GM23338 (cell line): Measurements from ENCODE around the gene RET. TPM values are rescaled to one million over a fixed set of nuclear protein-coding genes. Genes with fewer than 3 reads are reported as not detected.

Experiments
- ATAC-seq: fragments of 200-7000 bp; cut with Tn5 transposase; 3 replicates; pipeline ENCODE4 v1.9.1; 2020
- DNase-seq: peaks from one replicate; pipeline ENCODE4 v3.0.0-alpha.2; 2015; ENCODE audit warnings: low spot score
- H2AFZ ChIP-seq: fragments of 200-600 bp; sonication (generic); 2 replicates; pipeline ENCODE4 v1.8.0; 2016; ENCODE audit warnings: antibody characterized with exemption, mild to moderate bottlenecking, moderate library complexity
- H3F3A ChIP-seq: fragments of 200-600 bp; sonication (generic); replicated peaks from 2 replicates; pipeline ENCODE4 v1.8.0; 2017; ENCODE audit warnings: antibody characterized with exemption, mixed run types, low read depth
- H3K27ac ChIP-seq: fragments of 200-600 bp; sonication (generic); 2 replicates; pipeline ENCODE4 v1.6.1; 2016; ENCODE audit warnings: low read depth
- H3K27me3 ChIP-seq: fragments of 200-600 bp; sonication (generic); 2 replicates; pipeline ENCODE4 v1.8.0; 2016; ENCODE audit warnings: mild to moderate bottlenecking, mixed run types, moderate library complexity; ENCODE audit not compliant: insufficient read depth
- H3K36me3 ChIP-seq: fragments of 200-600 bp; sonication (generic); 2 replicates; pipeline ENCODE4 v1.8.0; 2016; ENCODE audit warnings: mild to moderate bottlenecking; ENCODE audit not compliant: insufficient read depth
- H3K4me1 ChIP-seq: fragments of 200-600 bp; sonication (generic); 2 replicates; pipeline ENCODE4 v1.8.0; 2016; ENCODE audit warnings: mild to moderate bottlenecking, moderate library complexity; ENCODE audit not compliant: insufficient read depth
- H3K4me2 ChIP-seq: fragments of 200-600 bp; sonication (generic); 2 replicates; pipeline ENCODE4 v1.7.1; 2017; ENCODE audit warnings: mixed run types
- H3K4me3 ChIP-seq: fragments of 200-600 bp; sonication (generic); 2 replicates; pipeline ENCODE4 v1.6.1; 2016; ENCODE audit warnings: mixed run types
- H3K79me2 ChIP-seq: fragments of 200-600 bp; sonication (generic); replicated peaks from 2 replicates; pipeline ENCODE4 v1.8.0; 2017; ENCODE audit warnings: mild to moderate bottlenecking; ENCODE audit not compliant: insufficient read depth
- H3K9me2 ChIP-seq: fragments of 200-600 bp; sonication (generic); 2 replicates; pipeline ENCODE4 v1.8.0; 2017; ENCODE audit not compliant: insufficient read depth
- H4K20me1 ChIP-seq: fragments of 200-600 bp; sonication (generic); replicated peaks from 2 replicates; pipeline ENCODE4 v1.8.0; 2017; ENCODE audit warnings: mild to moderate bottlenecking; ENCODE audit not compliant: insufficient read depth
- H3K27ac Mint-ChIP-seq: 2 replicates; pipeline ENCODE4 v1.8.0; 2020; ENCODE audit warnings: inconsistent platforms, mild to moderate bottlenecking, moderate library complexity, mixed read lengths
- H3K27me3 Mint-ChIP-seq: 3 replicates; pipeline ENCODE4 v1.8.0; 2022; ENCODE audit warnings: low read depth, mild to moderate bottlenecking, moderate library complexity, mixed read lengths, inconsistent platforms; ENCODE audit not compliant: insufficient read depth, poor library complexity
- H3K36me3 Mint-ChIP-seq: 3 replicates; pipeline ENCODE4 v1.8.0; 2021; ENCODE audit warnings: low read depth, mild to moderate bottlenecking, inconsistent platforms, moderate library complexity, mixed read lengths
- H3K4me1 Mint-ChIP-seq: 3 replicates; pipeline ENCODE4 v1.8.0; 2020; ENCODE audit warnings: mild to moderate bottlenecking, inconsistent platforms, mixed read lengths
- H3K4me3 Mint-ChIP-seq: 3 replicates; pipeline ENCODE4 v1.8.0; 2021; ENCODE audit warnings: moderate library complexity, mild to moderate bottlenecking, inconsistent platforms, mixed read lengths
- H3K9me3 Mint-ChIP-seq: 3 replicates; pipeline ENCODE4 v1.8.0; 2020; ENCODE audit warnings: moderate library complexity, mild to moderate bottlenecking, inconsistent platforms, mixed read lengths
- CREB1 ChIP-seq: fragments of 250-450 bp; sonication (Bioruptor Pico); IDR thresholded peaks from 2 replicates; pipeline ENCODE4 v1.5.0; 2020; ENCODE audit warnings: low read depth, mild to moderate bottlenecking, moderate library complexity
- EZH2 ChIP-seq: fragments of 200-600 bp; sonication (generic); IDR thresholded peaks from one replicate; pipeline ENCODE4 v1.8.0; 2017; ENCODE audit warnings: antibody characterized with exemption, mild to moderate bottlenecking, low read depth; ENCODE audit not compliant: unreplicated experiment
- EZH2phosphoT487 ChIP-seq: fragments of 200-600 bp; sonication (generic); IDR thresholded peaks from one replicate; pipeline ENCODE4 v1.8.1; 2018; ENCODE audit warnings: antibody characterized with exemption; ENCODE audit not compliant: unreplicated experiment
- JUNB ChIP-seq: IDR thresholded peaks from one replicate; pipeline ENCODE4 v1.6.1; 2016; ENCODE audit warnings: antibody characterized with exemption; ENCODE audit not compliant: unreplicated experiment
- POLR2AphosphoS5 ChIP-seq: IDR thresholded peaks from 2 replicates; pipeline ENCODE4 v1.6.1; 2016; ENCODE audit warnings: antibody characterized with exemption, low read depth
- STAT1 ChIP-seq: IDR thresholded peaks from one replicate; pipeline ENCODE4 v1.6.1; 2016; ENCODE audit warnings: antibody characterized with exemption; ENCODE audit not compliant: unreplicated experiment
- ZNF114 ChIP-seq: fragments of 250-450 bp; sonication (Bioruptor Pico); IDR thresholded peaks from 2 replicates; pipeline ENCODE4 v1.5.0; 2020; ENCODE audit warnings: mild to moderate bottlenecking, moderate library complexity
- ZNF331 ChIP-seq: fragments of 250-450 bp; sonication (Bioruptor Pico); IDR thresholded peaks from 2 replicates; pipeline ENCODE4 v1.5.0; 2020; ENCODE audit warnings: low read depth, mild to moderate bottlenecking, moderate library complexity
- polyA plus RNA-seq: library from polyadenylated mRNA; unstranded; fragments of >200 nt; fragmentation: Nextera tagmentation; extraction: Ambion mirVana; gene quantifications from 2 replicates; pipeline ENCODE4 v1.2.1, GENCODE V29; 2016
- total RNA-seq: library from RNA; depleted of rRNA; stranded (reverse); fragments of >200 nt; shearing (Covaris generic); gene quantifications from 2 replicates; pipeline ENCODE4 v1.2.3, GENCODE V29; 2014
- TF ChIP-seq, protein P1 (sequence below): IDR thresholded peaks from one replicate; pipeline ENCODE4 v1.6.1; 2018; ENCODE audit warnings: antibody characterized with exemption; ENCODE audit not compliant: unreplicated experiment
- TF ChIP-seq, protein P2 (sequence below), 2 experiments: fragments of 200-600 bp in 1 of 2; sonication (generic) in 1 of 2; conservative IDR thresholded peaks; 2 replicates each; pipeline versions ENCODE4 v1.5.1 to v1.6.1; 2016 to 2017; ENCODE audit warnings: antibody characterized with exemption in 2 of 2, low read depth in 2 of 2, mild to moderate bottlenecking in 2 of 2, moderate library complexity in 1 of 2
- TF ChIP-seq, protein P3 (sequence below): IDR thresholded peaks from 2 replicates; pipeline ENCODE4 v1.6.1; 2016; ENCODE audit warnings: antibody characterized with exemption
- TF ChIP-seq, protein P4 (sequence below): fragments of 250-450 bp; sonication (Bioruptor Pico); IDR thresholded peaks from 2 replicates; pipeline ENCODE4 v1.5.0; 2020; ENCODE audit warnings: mild to moderate bottlenecking, moderate library complexity

Gene RET
- total and polyA plus RNA-seq, 2 experiments from 2014 or later: 5.5 to 9.8 TPM

DNA sequence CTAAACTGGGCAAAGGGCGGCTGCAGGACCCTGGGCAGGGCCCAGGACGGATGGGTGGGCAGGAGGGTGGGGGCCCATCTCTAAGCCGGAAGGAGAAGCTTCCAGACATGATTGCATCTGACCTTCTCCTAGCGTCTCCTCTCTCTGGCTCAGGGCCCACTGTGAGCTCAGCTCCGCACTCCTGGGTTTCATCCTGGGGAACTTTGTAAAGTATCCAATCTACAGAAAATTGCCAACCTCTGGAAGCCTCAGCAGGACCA lies 8.8 kb upstream of the RET start (continued):
- TF ChIP-seq EZH2 (no peak), ZNF114 (CRISPR knock-in tag) (no peak), ZNF331 (no peak), POLR2AphosphoS5 (no peak), JUNB (no peak)
- TF ChIP-seq, protein P1, sequence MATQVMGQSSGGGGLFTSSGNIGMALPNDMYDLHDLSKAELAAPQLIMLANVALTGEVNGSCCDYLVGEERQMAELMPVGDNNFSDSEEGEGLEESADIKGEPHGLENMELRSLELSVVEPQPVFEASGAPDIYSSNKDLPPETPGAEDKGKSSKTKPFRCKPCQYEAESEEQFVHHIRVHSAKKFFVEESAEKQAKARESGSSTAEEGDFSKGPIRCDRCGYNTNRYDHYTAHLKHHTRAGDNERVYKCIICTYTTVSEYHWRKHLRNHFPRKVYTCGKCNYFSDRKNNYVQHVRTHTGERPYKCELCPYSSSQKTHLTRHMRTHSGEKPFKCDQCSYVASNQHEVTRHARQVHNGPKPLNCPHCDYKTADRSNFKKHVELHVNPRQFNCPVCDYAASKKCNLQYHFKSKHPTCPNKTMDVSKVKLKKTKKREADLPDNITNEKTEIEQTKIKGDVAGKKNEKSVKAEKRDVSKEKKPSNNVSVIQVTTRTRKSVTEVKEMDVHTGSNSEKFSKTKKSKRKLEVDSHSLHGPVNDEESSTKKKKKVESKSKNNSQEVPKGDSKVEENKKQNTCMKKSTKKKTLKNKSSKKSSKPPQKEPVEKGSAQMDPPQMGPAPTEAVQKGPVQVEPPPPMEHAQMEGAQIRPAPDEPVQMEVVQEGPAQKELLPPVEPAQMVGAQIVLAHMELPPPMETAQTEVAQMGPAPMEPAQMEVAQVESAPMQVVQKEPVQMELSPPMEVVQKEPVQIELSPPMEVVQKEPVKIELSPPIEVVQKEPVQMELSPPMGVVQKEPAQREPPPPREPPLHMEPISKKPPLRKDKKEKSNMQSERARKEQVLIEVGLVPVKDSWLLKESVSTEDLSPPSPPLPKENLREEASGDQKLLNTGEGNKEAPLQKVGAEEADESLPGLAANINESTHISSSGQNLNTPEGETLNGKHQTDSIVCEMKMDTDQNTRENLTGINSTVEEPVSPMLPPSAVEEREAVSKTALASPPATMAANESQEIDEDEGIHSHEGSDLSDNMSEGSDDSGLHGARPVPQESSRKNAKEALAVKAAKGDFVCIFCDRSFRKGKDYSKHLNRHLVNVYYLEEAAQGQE: no peak

DNA sequence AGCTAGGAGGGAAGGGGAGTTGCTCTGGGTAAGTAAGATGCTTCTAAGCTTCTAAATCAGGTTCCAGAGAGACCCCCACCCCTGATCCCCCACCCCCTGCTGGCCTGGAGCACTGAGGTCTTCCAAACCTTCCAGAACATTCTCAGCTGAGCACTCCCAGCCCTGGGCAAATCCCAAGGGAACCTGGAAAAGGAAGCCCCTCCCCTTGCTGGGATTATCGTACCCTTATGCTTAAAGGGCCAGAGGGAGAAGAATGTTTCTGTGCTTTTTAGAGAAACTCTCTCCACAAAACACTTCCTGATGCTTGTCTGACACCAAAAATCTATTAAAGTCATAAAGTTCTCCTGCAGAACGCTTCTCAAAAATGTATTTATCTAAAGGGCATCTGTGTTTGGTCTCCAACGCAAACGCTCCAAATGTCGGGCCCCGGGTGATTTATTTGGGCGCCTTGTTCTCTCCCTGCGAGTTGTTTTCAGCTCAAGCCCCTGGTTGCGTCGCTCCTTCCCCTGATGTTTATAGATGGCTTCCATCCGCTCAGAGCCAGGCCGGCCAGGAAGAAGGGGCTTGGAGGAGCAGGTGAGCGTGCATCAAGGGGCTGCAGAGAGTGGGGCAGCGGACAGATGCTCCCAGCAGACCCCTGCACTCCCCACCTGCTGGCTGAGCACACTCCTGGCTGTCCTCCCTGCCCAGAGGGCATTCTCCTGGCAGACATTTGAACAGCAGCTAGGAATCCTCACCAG lies 8.2 kb upstream of the RET start:
- H3K4me1 ChIP-seq: no peaks in the 10 kb centered on the region
- 0 out of 2 replicates have a peak overlapping the region, but pooled peaks have one; percentile 32 for H2AFZ ChIP-seq
- no peak overlapping the region for H3K27ac Mint-ChIP-seq
- H3K4me2 ChIP-seq: no peak overlapping the region
- DNase-seq (no peak), ATAC-seq (no peak)
- no peaks in the 10 kb centered on the region for H3F3A ChIP-seq
- H3K4me3 Mint-ChIP-seq: no peak overlapping the region
- no peaks in the 10 kb centered on the region; the same call in 2 of the 3 replicates for H3K9me3 Mint-ChIP-seq
- no peaks in the 10 kb centered on the region for H3K36me3 ChIP-seq
- H3K27ac ChIP-seq: no peak overlapping the region
- H3K4me3 ChIP-seq: no peak overlapping the region
- no peaks in the 10 kb centered on the region for H3K9me2 ChIP-seq
- no peaks in the 10 kb centered on the region for H4K20me1 ChIP-seq
- H3K27me3 Mint-ChIP-seq: peaks cover 5% of the 10 kb centered on the region
- H3K27me3 ChIP-seq: no peaks in the 10 kb centered on the region
- no peaks in the 10 kb centered on the region; the same call in 2 of the 3 replicates for H3K36me3 Mint-ChIP-seq
- H3K79me2 ChIP-seq: no peaks in the 10 kb centered on the region
- peaks cover 7% of the 10 kb centered on the region for H3K4me1 Mint-ChIP-seq
- TF ChIP-seq STAT1 (no peak), ZNF114 (CRISPR knock-in tag) (no peak), POLR2AphosphoS5 (no peak), EZH2phosphoT487 (no peak), CREB1 (CRISPR knock-in tag) (no peak)
- TF ChIP-seq, protein P2, sequence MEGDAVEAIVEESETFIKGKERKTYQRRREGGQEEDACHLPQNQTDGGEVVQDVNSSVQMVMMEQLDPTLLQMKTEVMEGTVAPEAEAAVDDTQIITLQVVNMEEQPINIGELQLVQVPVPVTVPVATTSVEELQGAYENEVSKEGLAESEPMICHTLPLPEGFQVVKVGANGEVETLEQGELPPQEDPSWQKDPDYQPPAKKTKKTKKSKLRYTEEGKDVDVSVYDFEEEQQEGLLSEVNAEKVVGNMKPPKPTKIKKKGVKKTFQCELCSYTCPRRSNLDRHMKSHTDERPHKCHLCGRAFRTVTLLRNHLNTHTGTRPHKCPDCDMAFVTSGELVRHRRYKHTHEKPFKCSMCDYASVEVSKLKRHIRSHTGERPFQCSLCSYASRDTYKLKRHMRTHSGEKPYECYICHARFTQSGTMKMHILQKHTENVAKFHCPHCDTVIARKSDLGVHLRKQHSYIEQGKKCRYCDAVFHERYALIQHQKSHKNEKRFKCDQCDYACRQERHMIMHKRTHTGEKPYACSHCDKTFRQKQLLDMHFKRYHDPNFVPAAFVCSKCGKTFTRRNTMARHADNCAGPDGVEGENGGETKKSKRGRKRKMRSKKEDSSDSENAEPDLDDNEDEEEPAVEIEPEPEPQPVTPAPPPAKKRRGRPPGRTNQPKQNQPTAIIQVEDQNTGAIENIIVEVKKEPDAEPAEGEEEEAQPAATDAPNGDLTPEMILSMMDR (conservative IDR thresholded peaks at IDR 0.05; ENCODE audit: low read depth in 2 of 2): no peak
- TF ChIP-seq, protein P3, sequence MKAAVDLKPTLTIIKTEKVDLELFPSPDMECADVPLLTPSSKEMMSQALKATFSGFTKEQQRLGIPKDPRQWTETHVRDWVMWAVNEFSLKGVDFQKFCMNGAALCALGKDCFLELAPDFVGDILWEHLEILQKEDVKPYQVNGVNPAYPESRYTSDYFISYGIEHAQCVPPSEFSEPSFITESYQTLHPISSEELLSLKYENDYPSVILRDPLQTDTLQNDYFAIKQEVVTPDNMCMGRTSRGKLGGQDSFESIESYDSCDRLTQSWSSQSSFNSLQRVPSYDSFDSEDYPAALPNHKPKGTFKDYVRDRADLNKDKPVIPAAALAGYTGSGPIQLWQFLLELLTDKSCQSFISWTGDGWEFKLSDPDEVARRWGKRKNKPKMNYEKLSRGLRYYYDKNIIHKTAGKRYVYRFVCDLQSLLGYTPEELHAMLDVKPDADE: no peak
- TF ChIP-seq, protein P4, sequence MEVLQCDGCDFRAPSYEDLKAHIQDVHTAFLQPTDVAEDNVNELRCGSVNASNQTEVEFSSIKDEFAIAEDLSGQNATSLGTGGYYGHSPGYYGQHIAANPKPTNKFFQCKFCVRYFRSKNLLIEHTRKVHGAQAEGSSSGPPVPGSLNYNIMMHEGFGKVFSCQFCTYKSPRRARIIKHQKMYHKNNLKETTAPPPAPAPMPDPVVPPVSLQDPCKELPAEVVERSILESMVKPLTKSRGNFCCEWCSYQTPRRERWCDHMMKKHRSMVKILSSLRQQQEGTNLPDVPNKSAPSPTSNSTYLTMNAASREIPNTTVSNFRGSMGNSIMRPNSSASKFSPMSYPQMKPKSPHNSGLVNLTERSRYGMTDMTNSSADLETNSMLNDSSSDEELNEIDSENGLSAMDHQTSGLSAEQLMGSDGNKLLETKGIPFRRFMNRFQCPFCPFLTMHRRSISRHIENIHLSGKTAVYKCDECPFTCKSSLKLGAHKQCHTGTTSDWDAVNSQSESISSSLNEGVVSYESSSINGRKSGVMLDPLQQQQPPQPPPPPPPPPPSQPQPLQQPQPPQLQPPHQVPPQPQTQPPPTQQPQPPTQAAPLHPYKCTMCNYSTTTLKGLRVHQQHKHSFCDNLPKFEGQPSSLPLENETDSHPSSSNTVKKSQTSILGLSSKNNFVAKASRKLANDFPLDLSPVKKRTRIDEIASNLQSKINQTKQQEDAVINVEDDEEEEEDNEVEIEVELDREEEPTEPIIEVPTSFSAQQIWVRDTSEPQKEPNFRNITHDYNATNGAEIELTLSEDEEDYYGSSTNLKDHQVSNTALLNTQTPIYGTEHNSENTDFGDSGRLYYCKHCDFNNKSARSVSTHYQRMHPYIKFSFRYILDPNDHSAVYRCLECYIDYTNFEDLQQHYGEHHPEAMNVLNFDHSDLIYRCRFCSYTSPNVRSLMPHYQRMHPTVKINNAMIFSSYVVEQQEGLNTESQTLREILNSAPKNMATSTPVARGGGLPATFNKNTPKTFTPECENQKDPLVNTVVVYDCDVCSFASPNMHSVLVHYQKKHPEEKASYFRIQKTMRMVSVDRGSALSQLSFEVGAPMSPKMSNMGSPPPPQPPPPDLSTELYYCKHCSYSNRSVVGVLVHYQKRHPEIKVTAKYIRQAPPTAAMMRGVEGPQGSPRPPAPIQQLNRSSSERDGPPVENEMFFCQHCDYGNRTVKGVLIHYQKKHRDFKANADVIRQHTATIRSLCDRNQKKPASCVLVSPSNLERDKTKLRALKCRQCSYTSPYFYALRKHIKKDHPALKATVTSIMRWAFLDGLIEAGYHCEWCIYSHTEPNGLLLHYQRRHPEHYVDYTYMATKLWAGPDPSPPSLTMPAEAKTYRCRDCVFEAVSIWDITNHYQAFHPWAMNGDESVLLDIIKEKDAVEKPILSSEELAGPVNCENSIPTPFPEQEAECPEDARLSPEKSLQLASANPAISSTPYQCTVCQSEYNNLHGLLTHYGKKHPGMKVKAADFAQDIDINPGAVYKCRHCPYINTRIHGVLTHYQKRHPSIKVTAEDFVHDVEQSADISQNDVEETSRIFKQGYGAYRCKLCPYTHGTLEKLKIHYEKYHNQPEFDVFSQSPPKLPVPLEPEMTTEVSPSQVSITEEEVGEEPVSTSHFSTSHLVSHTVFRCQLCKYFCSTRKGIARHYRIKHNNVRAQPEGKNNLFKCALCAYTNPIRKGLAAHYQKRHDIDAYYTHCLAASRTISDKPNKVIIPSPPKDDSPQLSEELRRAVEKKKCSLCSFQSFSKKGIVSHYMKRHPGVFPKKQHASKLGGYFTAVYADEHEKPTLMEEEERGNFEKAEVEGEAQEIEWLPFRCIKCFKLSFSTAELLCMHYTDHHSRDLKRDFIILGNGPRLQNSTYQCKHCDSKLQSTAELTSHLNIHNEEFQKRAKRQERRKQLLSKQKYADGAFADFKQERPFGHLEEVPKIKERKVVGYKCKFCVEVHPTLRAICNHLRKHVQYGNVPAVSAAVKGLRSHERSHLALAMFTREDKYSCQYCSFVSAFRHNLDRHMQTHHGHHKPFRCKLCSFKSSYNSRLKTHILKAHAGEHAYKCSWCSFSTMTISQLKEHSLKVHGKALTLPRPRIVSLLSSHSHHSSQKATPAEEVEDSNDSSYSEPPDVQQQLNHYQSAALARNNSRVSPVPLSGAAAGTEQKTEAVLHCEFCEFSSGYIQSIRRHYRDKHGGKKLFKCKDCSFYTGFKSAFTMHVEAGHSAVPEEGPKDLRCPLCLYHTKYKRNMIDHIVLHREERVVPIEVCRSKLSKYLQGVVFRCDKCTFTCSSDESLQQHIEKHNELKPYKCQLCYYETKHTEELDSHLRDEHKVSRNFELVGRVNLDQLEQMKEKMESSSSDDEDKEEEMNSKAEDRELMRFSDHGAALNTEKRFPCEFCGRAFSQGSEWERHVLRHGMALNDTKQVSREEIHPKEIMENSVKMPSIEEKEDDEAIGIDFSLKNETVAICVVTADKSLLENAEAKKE (CRISPR knock-in tag): no peak
